GM18505 (cell line): ENCODE measurements around the gene DENND2A.
"Not testable (repeated sequence)": the region's sequence is repeated elsewhere in the genome, so short reads cannot be mapped to it uniquely, and the experiment has no call there.

Experiments used
- ATAC-seq: cut with Tn5 transposase; IDR thresholded peaks from one replicate; pipeline ENCODE4 v1.9.1; 2021; ENCODE audit not compliant: unreplicated experiment
- POLR2A ChIP-seq: IDR thresholded peaks from 4 replicates; pipeline ENCODE4 v1.6.1; 2011; ENCODE audit warnings: borderline replicate concordance; ENCODE audit not compliant: insufficient read depth, insufficient read length; ENCODE audit errors: extremely low read depth

The DENND2A gene

DNA sequence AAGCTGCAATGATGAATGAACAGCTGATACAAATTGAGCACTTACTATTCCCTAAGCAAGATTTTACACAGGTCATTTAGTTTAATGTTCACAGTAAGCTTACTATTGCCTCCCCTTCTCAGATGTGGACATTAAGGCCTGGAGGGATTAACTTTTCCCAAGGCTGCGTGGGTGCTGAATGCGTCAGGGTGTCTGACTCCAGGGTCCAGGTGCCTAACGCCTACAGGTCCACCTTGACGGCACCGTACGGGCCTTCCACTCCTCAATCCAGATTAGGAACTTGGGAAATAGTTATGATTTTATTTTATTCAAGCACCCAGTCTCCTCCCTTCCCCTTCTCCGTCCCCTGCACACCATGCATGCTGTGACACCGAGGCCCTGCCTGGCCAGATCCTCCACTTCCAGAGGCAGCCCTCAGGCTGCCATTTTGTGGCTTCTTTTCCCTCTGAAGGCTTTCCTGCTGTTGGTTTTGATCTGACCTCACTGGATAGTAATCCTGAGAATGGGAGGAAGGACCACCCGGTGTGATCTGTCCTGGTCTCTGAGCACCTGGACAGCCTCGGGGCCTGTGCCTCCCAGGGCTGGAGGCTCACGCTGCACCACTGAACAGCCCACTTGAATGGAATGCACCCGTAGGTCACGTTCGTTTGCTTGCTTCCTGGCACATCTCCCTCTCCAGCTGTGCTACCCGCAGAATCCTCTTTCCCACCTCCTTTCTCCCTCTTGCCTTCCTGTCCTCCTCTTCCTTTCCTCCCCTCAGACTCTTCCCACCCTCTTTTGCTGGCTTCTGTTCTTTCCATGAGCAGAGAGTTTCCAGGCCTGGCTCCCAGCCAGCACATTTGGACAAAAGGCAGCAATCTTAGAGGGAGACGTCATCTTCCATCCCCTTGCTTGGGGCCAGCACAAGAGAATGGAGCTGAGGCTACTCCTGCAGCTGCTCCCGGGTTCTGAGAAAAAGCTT, 14.4 kb downstream of the DENND2A start:
- ATAC-seq, result no peak
- no peak for TF ChIP-seq POLR2A

DNA sequence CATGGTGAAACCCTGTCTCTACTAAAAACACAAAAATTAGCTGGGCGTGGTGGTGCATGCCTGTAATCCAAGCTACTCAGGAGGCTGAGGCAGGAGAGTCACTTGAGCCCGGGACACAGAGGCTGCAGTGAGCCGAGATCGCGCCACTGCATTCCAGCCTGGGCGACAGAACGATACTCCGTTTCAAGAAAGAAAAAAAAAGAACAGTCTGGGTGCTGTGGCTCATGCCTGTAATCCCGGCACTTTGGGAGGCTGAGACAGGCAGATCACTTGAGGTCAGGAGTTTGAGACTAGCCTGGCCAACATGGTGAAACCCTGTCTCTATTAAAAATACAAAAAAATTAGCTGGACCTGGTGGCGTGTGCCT, 15.4 kb downstream of the DENND2A start:
- ATAC-seq, result not testable (repeated sequence)

DNA sequence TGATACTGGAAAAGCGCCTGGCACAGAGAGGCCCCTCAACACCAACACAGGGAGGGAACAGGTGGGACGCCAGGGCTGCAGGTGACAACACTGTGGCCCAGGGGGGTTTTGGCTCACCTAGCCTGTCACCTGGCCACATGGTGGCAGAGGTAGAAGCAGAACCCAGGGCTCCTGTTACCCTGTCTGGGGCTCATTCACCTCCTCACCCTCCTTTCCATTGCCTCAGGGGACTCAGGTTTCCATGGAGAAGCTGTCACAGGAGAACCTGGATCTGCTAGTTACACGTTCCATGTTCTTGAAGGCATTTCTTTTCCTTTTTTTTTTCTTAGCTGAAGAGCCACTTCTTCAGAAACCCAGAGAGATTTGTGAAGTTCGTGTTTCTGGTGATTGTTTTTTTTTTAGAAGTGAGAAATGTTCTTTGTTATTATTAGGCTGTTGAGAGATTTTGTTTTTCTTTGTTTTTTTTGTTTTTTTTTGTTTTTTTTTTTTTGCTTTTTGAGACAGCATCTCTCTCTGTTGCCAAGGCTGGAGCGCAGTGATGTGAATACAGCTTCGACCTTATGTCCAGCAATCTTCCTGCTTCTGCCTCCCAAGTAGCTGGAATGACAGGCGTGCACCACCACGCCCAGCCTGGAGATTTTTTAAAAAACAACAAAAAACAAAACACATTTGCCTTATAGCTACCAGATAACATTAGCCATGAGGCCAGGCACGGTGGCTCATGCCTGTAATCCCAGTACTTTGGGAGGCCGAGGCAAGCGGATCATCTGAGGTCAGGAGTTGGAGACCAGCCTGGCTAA, 16.0 kb downstream of the DENND2A start:
- no peak for ATAC-seq
- no peak for TF ChIP-seq POLR2A

DNA sequence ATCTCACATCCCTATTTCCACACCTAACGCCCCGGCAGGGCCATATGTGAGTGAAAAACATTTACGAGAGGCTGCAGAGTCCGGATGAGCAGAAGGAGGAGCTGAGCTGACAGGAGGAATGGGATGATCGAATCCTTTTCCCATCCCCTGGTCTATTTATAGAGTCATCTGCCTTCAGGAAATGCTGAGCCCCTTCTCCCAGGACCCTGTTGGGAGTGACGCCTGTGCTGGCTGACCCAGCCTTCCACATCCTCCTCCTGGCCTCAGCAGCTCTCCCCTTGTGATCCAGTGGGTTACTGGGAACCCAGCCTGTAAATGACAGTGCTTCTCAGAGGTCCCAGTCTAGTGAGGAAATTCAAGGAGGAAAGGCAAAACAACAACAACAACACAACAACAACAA, 16.6 kb downstream of the DENND2A start:
- no peak for ATAC-seq
- no peak for TF ChIP-seq POLR2A

DNA sequence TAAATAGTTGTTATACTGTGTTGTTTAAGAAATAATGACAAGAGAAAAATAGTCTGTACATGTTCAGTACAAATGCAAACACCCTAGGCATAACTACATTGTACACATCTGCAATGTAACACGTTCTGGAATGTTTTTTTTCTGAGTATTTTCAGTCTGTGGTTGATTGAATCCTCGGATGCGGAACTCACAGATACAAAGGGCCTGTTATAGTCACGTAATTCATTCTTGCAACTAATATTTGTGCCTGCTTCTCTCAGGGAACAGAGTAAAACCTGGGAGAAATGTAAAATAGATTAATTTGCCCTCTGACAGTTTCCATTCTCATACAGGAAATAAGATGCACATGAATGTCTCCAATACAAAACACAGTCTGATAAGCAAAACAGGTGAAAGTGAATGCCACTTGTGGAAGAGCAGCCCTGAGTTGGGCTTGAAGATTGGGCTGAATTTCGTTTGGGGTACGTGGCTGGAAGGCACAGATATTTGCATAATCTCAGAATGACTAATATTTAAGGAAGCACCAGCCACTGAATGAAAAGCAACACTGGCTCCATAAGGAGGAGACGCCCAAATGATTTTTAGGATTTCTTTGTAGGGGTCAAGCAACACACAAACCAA, 19.1 kb downstream of the DENND2A start:
- ATAC-seq, result no peak
- no peak for TF ChIP-seq POLR2A

DNA sequence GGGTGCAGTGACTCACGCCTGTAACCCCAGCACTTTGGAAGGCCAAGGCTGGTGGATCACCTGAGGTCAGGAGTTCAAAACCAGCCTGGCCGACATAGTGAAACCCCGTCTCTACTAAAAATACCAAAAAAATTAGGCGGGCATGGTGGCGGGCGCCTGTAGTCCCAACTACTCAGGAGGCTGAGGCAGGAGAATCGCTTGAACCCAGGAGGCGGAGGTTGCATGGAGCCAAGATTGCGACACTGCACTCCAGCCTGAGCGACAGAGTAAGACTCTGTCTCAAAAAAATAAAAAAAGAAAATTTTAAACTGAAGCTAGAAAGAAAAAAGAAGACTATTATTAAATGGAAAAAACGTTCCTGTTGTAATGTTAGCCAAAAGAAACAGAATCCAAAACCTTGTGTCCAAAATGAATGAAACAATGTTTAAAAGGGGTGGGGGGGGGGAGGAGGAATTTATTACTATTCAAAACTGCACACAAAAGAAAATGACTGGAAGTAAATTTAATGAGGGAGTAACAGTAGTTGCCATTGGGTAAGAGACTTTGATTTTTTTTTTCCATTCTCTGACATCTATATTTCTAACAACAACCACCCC, 20.6 kb downstream of the DENND2A start:
- ATAC-seq, result not testable (repeated sequence)

DNA sequence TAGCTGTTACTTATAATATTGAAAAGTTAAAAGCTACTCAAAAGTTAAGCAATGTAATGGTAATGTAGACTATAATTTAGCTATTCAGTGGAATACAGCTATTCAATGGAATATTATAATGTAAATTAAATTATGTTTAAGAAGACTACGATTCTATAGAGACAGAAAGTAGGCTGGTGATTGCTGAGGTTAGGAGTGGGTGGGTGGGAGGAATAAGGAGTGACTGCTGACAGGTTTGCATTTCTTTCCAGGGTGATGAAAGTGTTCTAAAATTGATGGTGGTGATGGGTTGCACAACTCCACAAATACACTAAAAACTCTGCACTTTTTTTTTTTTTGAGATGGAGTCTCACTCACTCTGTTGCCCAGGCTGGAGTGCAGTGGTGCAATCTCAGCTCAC, 21.4 kb downstream of the DENND2A start:
- no peak for ATAC-seq
- TF ChIP-seq POLR2A, result no peak

DNA sequence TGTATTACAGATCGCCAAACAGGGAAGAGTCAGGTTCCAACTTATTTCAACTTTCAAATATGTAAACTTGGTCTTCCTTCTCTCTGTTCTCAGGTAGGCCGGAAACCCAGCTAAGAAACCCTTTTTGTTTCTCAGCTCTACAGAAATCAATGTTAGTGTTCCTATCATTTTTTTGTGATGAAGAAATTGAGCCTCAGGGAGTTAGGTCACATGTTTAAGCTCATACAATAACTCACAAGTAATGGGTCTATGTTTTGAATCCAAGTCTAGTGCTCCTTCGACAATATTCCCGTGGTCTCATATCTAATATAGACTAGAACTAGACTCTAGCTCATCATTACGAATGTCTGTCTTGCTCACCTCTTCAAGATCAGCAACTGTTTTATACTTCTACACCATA, 22.3 kb downstream of the DENND2A start:
- TF ChIP-seq POLR2A, result no peak
- no peak for ATAC-seq

DNA sequence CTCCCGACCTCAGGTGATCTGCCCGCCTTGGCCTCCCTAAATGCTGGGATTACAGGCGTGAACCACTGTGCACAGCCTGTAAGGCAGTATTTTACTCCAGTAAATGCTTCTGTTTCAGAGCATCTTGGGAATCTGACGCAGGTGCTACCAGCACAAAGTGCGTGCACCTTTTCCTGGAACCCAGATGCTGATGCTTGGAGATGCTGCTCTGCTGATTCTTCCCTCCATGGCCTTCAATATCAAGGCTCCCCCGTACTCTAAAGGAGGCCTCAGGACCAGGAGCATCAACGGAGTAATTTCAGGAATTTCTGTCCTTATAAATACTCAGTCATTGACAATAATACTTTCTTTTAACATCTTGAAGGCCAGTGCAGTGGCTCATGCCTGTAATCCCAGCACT, 23.5 kb downstream of the DENND2A start:
- TF ChIP-seq POLR2A, result no peak
- ATAC-seq, result no peak

DNA sequence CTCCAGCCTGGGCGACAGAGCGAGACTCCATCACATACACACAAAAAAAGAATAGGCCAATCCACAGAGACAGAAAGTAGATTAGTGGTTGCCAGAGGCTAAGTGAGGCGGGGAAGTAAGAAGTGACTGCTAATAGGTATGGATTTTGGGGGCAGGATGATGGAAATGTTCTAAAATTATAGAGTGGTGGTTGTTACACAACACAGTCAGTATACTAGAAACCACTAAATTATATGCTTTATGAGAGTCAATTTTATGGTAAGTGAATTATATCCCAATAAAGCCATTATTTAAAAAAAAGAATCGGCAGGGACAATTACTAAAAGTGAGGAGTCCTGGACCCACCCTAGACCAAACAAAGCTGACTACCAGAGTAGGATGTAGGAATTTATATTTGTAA, 24.3 kb downstream of the DENND2A start:
- TF ChIP-seq POLR2A, result no peak
- ATAC-seq, result no peak

DNA sequence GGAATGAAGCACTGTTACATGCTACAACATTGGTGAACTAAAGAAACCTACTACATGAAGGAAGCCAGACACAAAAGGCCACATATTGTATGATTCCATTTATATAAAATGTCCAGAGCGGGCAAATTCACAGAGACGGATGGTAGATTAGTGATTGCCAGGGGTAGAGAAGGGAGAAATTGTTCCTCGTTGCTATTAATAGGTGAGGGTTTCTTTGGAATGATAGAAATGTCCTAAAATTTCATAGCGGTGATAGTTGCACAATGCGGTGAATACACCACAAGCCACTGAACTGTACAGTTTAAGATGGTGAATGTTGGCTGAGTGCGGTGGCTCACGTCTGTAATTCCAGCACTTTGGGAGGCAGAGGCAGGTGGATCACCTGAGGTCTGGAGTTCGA, 29.0 kb downstream of the DENND2A start:
- no peak for TF ChIP-seq POLR2A
- ATAC-seq, result no peak

DNA sequence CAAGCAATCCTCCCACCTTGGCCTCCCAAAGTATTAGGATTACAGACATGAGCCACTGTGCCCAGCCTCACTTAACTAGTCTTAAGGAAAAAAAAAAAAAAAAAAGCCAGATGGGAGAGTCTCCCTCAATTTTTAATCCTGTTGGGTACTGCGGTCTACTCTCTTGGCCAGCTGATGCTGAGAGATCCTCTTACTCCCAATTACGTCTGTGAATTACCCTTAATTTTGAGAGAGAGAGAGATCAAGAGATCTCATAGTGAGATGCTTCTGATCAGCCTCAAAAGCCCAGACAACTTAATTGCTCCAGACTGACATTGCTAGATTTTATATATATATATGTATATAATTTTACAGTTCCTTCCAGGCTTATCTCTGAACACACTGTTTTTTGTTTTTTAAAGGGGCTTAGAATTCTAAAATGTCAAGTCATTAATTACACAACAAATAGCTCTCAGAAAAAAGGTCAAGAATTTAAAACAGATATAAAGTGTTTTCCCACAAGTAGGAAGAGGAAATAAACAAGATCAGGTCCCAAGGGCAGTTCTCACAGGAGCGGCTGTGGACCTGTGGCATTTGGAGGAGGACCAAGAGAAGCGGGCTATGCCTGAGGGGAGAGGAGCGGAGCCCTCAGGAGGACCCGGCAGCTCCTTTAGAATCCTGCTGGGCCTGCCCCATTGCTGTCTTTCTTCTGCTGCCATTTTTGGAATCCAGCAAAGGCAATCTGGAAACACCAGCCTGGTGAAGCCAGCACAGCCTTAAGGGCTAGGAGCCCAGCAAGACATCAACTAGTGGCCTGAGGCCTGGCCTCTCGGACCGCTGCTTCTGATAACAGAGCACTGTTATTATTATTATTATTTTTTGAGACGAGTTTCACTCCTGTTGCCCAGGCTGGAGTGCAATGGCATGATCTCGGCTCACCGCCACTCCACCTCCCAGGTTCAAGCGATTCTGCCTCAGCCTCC, 30.1 kb downstream of the DENND2A start:
- no peak for TF ChIP-seq POLR2A
- ATAC-seq, result no peak

DNA sequence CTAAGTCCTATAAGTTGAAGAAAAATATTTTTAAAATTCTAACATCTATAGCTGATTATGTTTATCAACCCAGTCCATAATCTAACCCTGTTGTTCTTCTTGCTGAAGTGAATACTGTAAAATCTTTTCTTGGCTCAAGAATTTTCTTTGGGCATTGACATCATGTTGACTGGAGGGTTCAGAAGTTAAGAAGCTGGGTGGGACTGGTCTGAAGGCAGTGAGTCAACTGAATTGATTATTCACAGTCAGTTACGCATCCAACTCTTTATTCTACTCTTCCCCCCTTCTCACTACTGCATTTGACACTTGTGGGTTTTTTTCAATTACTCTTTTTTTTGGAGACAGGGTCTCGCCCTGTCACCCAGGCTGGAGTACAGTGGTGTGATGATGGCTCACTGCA, 31.0 kb downstream of the DENND2A start:
- no peak for TF ChIP-seq POLR2A
- ATAC-seq, result no peak

DNA sequence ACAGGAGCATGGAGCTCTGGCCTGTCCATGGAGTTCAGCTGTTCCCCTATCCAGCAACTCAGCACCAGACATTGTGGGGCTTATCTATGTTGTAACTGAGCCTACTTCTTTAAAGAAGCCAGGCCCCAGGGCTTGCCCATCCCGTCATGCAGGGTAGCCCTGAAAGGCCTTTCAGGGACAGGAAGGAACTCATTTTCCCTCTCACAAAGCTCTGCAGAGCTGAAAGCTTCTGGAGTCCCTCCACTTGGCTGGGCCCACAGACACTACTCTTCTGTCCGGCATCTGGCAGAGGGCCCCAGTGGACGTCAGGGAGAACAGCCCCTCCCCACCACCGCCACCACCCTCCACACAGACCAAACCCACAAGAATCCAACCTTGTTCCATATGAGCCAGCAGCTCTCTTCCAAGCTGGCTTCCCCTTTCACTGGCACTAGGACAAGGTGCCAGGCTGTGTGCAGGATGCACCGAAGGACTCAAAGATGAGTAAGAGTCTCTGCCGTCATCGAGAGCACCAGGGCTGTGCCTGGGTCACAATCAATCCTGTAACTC, 33.1 kb downstream of the DENND2A start:
- no peak for ATAC-seq

More for the DNA sequence above, 33.1 kb downstream of the DENND2A start:
- TF ChIP-seq POLR2A, result no peak
